Measurements from ENCODE around the gene PKP1.

Gene PKP1

DNA sequence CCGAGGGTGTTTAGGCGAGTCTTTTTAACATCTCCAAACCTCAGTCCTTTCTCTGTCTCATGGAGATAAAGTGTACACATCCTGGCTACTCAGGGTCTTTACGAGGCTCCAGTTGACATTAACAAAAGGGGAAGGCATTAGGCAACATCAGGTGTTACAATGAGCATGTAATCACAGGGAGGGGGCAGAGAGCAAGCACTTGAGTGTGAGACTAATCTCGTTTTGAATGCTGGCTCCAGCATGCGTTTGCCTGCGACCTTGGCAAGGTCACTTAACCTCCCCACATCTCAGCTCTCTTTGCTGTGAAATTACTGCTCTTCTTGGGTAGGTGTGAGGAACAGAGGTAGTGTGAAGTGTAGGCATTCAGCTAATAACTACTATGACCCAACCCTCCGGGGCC is 91.1 kb downstream of the PKP1 start:
- DNase-seq: no peak

DNA sequence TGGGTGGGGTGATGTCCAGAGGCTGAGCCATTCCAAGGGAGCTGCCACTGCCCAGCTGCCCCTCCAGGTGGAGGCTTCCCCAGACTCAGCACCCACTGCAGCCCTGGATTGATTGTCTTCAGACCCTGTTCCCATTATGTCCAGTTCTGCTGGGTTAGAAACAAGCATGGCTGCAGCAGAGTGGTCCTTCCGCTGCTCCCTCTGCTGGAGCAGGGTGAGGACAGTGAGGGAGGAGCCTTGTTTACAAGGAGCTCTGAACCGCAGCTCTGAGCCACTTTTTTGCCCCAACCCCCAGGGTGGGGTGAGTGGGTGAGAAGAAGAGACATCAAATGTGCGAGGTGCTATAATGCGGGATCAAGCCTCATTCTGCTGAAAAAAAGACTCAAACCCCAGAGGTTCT is 91.9 kb downstream of the PKP1 start:
- DNase-seq: no peak

DNA sequence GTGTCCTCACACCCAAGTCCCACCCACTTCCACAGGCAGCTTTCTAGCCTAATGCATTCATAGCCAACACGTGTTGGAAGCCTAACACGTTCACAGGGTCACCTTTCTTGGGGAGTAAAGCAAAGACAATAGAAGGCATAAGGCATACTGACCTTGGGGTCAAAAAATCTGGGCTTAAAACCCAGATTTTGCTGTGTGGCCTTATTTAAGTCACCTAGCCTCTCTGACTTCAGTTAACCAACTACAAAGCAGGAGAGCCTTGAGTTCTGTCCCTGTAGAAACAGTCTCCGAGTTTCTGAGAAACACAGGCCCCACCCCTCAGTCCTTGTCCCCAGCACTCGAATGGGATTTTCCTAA is 92.8 kb downstream of the PKP1 start:
- DNase-seq: no peak

DNA sequence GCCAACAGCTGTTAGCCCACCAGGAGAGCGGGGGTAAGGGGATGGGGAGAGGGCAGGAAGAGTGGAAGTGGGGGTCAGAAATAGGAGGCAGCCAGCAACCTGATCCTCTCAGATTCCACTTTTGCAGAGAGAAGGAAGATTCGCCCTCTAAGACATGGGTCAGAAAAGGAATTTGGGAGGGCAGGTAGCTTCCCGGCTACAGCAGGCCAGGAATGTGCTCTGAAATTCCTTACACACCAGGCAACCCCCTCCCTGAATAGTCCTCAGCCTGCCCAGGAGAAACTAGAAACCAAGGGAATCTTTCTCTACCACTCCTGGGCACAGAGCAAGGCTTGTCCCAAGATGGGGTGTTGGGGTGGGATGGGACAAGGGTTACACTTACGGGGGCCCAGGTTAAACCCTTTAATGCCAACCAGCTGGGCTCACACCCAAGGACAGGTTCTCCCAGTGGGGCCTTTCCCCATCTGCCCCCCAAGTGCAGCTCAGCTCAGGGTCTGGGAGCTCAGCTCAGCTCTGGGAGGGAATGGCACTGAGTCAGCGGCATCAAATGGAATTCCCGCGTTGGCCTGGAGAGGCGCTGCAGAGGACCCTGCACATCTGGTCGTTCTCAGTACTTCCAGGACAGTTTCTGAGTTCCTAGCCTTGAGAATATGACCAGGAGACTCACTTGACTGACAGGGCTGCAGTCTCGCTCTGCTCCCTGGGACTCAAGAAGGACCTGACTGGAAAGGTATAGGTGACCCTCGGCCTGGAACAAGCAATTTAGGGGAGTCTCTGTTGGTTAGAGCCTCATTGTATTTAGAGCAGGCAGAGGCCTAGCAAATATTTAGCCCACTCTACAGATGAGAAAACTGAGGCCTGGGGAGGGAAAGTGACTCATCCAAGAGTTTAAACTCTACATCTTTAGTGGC is 93.4 kb downstream of the PKP1 start:
- no peak for DNase-seq

DNA sequence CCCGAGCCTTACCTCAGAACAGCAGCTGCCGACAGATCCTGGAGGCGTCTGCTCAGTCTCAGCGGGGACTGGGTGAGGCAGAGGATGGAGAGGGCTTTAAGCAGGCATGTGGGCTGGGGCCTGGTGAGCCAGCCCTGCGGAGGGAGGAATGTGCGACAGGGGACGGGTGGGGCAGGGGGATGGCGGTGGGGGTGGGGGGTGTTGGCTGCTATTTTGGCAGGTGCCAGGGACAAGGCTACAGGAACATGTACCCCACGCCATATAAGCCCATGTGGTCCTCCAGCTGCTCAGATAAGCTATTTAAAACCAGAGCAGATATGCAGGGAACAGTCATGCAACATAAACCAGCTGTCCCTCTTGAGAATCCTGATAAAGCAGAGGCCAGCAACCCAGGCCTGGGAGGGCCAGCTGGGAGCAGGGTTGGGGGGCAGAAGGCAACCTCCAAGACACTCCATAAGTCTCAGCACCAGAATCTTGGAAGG is 94.3 kb downstream of the PKP1 start, which contains the start of gene TNNT2:
Gene TNNT2 (minus strand): TSS at position 70 of the 482 bp plus-strand sequence. CDS start 4,426 bp downstream, outside the sequence.
- DNase-seq: no peak

DNA sequence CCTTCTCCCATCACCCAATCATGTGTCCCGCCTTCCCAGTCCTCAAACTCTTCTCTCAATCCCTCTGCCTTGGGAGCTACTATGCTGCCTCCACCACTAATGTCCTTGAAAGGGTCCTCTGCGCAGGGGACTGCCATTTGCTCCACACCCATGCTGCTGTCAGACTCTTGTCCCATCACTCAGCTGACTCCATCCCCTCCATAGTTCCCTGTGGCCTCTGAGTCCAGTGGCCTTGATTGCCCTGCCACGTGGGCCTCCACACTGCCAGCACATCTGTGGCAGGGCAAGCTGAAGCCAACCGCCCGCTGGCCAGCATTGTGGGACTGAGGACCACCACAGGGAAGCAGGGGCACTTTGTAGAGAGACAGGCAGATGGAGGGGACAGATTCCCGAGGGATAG is 95.5 kb downstream of the PKP1 start:
- no peak for DNase-seq

DNA sequence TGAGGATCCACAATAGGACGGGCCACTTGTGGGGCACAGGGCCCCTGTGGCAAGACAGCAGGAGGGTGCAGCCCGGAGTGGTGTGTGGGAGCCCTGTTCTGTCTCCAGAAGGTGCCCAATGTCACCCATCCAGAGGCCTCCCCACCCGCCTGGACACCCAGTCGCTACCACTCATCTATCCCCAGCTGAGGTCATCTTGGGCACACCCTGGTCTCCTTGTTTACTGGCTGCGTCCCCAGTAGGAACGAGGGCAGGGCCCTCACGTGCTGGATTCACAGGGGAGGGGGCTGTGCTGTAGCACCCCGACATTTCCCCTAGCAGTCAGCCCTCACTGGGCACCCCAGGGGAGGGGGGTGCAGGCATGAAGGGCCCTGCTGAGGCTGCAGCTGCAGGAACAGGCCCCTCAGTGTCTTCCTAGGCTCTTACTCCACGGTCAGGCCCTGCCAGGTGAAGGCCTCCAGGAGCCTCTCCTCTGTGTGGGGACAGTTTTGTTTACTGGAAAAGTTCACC is 96.5 kb downstream of the PKP1 start:
- no peak for DNase-seq

DNA sequence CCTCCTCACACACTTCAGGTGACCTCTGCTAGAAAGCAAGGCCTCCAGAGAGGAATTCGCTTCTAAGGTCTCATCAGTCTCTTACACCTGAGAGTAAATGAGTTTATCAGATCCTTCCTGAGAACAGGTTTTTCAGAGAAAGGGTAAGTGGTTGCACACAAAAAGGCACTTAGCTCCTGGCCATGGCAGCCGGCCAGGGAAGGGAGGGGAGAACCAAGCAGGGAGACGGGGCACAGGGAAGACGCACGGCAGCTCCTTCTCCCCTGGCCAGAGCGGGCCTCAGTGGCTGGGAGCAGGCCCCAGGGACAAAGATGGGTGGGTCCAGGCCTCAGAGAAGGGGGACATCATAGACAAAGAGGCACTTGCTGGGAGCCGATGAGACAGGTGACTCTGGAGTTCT is 97.8 kb downstream of the PKP1 start:
- no peak for DNase-seq
